GM18507 (cell line): Measurements from ENCODE around the gene SNRNP25.
"Not testable (repeated sequence)": the region's sequence is repeated elsewhere in the genome, so short reads cannot be mapped to it uniquely, and the experiment has no call there.

Experiments used
- DNase-seq: peaks from one replicate; pipeline ENCODE4 v3.0.0; 2011; ENCODE audit warnings: low read depth; ENCODE audit not compliant: insufficient read length; ENCODE audit errors: extremely low spot score
- FAIRE-seq: peaks from 2 replicates; lab custom pipeline; 2011; peaks lifted over from hg19 to GRCh38; lab: Jason Lieb, UNC

Gene SNRNP25

GRCh38 chr16:38941-39892 lies 14.4 kb upstream of the SNRNP25 start:
- peak; percentile 99 for FAIRE-seq
- DNase-seq: peak; percentile 81

- DNase-seq: no peak
- no peak for FAIRE-seq
These were observed 12.1 kb upstream of the SNRNP25 start for GRCh38 chr16:41439-42068.

GRCh38 chr16:42069-42457 lies 11.6 kb upstream of the SNRNP25 start:
- no peak for DNase-seq
- no peak for FAIRE-seq

- FAIRE-seq (no peak), DNase-seq (no peak)
These were observed 10.9 kb upstream of the SNRNP25 start for GRCh38 chr16:42691-43090.

- DNase-seq (no peak), FAIRE-seq (no peak)
These were observed 10.3 kb upstream of the SNRNP25 start for GRCh38 chr16:43294-43693.

- FAIRE-seq (no peak), DNase-seq (no peak)
These were observed 9.0 kb upstream of the SNRNP25 start for GRCh38 chr16:44655-45054.

- FAIRE-seq: no peak
- no peak for DNase-seq
These were observed 8.2 kb upstream of the SNRNP25 start for GRCh38 chr16:45454-45853.

GRCh38 chr16:46510-46909 lies 7.1 kb upstream of the SNRNP25 start:
- DNase-seq, FAIRE-seq: not testable (repeated sequence)

GRCh38 chr16:47234-47633 lies 6.4 kb upstream of the SNRNP25 start:
- FAIRE-seq (no peak), DNase-seq (no peak)

- no peak for DNase-seq
- no peak for FAIRE-seq
These were observed 2.6 kb upstream of the SNRNP25 start for GRCh38 chr16:50769-51591.

GRCh38 chr16:54237-54581 lies 581 bp downstream of the SNRNP25 start:
- peak; percentile 38 for FAIRE-seq
- no peak for DNase-seq

- DNase-seq (no peak), FAIRE-seq (no peak)
These were observed 2.0 kb downstream of the SNRNP25 start for GRCh38 chr16:55571-56136.

GRCh38 chr16:56231-56927 lies 2.8 kb downstream of the SNRNP25 start:
- FAIRE-seq: no peak
- DNase-seq: no peak

GRCh38 chr16:57711-58110 lies 4.1 kb downstream of the SNRNP25 start:
- DNase-seq (no peak), FAIRE-seq (no peak)

- no peak for FAIRE-seq
- no peak for DNase-seq
These were observed 5.1 kb downstream of the SNRNP25 start for GRCh38 chr16:58491-59439.

- DNase-seq (no peak), FAIRE-seq (no peak)
These were observed 5.9 kb downstream of the SNRNP25 start for GRCh38 chr16:59440-60059.

GRCh38 chr16:60166-60565 lies 6.5 kb downstream of the SNRNP25 start:
- DNase-seq (no peak), FAIRE-seq (no peak)
